ENCODE data around the gene RHBDD3.

- TF ChIP-seq CTCF (IDR thresholded peaks at IDR 0.05; ENCODE audit: low read depth, low read length) (no peak), EZH2phosphoT487 (IDR thresholded peaks at IDR 0.05; ENCODE audit: low read depth) (no peak)
Observed at GRCh38 chr22:29219881-29220670, 47.7 kb downstream of the RHBDD3 start.
